Measurements from ENCODE around the gene PAXIP1. TPM values are rescaled to one million over a fixed set of nuclear protein-coding genes. Genes with fewer than 3 reads are reported as not detected.

PAXIP1 gene
- total and polyA plus RNA-seq, 7 experiments from 2014 or later: 1.1 to 29.7 (median 9.4) TPM

DNA sequence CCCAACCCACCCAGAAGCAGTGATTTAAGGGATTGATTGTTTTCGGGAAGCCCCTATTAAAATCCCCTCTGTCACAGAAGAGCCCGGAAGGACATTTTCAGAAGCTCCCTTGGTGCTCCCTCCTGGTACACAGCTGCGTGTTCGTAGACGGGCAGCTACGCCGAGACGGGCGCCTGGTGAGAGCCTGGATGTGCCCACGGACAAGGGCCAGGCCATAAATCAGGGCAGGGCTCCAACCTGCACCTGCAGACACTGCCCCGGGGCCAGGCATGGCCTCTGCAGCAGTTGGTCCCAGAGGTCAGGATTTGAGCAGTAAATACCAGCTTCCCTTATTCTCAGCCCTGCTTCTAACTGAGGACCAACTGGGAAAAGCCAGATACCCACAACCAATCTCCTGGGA, 106.8 kb downstream of the PAXIP1 start:
- Histone ChIP-seq H3K4me3 (ENCODE audit: low read length) (no peak overlapping the region), H3K9me3 (ENCODE audit: control insufficient read depth in 2 of 3, low read length in 3 of 3) (no peaks in the 10 kb centered on the region), H3K27me3 (ENCODE audit: control insufficient read depth in 2 of 2, insufficient read depth in 2 of 2, low read length in 2 of 2) (no peaks in the 10 kb centered on the region), H3K27ac (ENCODE audit: low read depth, low read length) (no peak overlapping the region), H3K36me3 (ENCODE audit: control insufficient read depth in 2 of 3, insufficient read depth in 3 of 3, low read length in 3 of 3) (no peaks in the 10 kb centered on the region), H3K4me1 (ENCODE audit: control insufficient read depth in 2 of 2, insufficient read depth in 2 of 2, low read length in 2 of 2) (no peaks in the 10 kb centered on the region)
- Mint-ChIP-seq H3K9me3 (no peaks in the 10 kb centered on the region), H3K36me3 (no peaks in the 10 kb centered on the region), H3K27ac (no peak overlapping the region), H3K4me1 (no peaks in the 10 kb centered on the region), H3K4me3 (no peak overlapping the region), H3K27me3 (peaks cover 0 to 39% (median 5%) of the 10 kb centered on the region in 5 donors)
- DNase-seq (no peak), ATAC-seq (no peak)
- CTCF ChIA-PET: no interaction called here
- POLR2A ChIA-PET: no interaction called here
- intact Hi-C loops (cut with micrococcal nuclease): no loop called here

Other genes with a start within 250 kb of the PAXIP1 start
- gene HTR5A, start 67.2 kb upstream of the PAXIP1 start, total RNA-seq: not detected
- gene HTR5A, start 67.2 kb upstream of the PAXIP1 start, polyA plus RNA-seq: not detected